LNCaP clone FGC (cell line): Measurements from ENCODE around the gene SRSF1.
A peak's percentile ranks its signal among the peaks of the same experiment; 100 is the strongest.

Source experiments
- DNase-seq: peaks from one replicate; pipeline ENCODE4 v3.0.0-alpha.2; 2011; ENCODE audit warnings: low read depth
- H3K4me3 ChIP-seq: 2 replicates; pipeline ENCODE4 v1.5.1; 2011; ENCODE audit warnings: mild to moderate bottlenecking, low read depth, low read length, control low read depth
- TF ChIP-seq, protein P1 (sequence below): IDR thresholded peaks from 2 replicates; pipeline ENCODE4 v1.5.1; 2012; ENCODE audit warnings: mild to moderate bottlenecking; ENCODE audit not compliant: control insufficient read depth, insufficient read depth; ENCODE audit errors: extremely low read depth

Gene SRSF1

DNA sequence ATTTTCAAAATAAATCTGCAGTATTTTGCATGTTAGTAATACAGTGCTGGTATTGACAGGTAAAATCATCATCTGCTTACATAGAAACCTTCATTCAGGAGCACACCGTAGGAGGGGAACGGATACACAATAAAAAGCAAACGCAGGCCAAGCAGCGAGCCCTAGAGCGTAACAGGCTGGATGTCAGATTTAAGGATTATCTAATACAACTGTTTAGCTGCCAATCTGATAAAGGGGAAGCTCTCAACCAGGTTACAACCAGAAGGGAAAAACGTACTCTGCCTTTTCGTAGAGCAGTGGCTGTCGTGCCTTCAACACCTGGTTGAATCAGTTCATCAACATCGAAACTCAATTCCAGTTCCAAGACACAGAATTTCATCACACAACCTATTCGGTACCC, 35.5 kb downstream of the SRSF1 start:
- H3K4me3 ChIP-seq: no peak overlapping the region
- TF ChIP-seq, protein P1, sequence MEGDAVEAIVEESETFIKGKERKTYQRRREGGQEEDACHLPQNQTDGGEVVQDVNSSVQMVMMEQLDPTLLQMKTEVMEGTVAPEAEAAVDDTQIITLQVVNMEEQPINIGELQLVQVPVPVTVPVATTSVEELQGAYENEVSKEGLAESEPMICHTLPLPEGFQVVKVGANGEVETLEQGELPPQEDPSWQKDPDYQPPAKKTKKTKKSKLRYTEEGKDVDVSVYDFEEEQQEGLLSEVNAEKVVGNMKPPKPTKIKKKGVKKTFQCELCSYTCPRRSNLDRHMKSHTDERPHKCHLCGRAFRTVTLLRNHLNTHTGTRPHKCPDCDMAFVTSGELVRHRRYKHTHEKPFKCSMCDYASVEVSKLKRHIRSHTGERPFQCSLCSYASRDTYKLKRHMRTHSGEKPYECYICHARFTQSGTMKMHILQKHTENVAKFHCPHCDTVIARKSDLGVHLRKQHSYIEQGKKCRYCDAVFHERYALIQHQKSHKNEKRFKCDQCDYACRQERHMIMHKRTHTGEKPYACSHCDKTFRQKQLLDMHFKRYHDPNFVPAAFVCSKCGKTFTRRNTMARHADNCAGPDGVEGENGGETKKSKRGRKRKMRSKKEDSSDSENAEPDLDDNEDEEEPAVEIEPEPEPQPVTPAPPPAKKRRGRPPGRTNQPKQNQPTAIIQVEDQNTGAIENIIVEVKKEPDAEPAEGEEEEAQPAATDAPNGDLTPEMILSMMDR: no peak
- peak; percentile 41 for DNase-seq

DNA sequence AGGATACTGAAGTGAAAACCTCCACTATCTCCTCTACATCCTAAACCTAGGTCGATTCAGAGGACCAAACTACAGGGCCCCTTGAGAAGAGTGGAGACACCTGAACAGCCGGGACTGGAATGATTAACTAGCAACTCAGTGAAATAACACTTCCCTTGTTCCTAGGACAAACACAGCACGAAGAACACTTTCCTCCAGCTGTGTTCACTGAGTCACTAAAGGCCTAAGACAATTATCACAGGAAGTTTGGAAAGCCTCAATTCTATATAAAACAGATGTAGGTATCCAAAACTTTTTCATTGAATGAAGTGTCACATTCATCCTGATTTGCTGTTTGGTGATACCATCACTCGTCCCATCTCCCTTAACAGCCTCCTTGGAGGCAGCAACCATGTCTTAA, 36.3 kb downstream of the SRSF1 start:
- DNase-seq: no peak
- no peak overlapping the region for H3K4me3 ChIP-seq
- TF ChIP-seq, protein P1: no peak

DNA sequence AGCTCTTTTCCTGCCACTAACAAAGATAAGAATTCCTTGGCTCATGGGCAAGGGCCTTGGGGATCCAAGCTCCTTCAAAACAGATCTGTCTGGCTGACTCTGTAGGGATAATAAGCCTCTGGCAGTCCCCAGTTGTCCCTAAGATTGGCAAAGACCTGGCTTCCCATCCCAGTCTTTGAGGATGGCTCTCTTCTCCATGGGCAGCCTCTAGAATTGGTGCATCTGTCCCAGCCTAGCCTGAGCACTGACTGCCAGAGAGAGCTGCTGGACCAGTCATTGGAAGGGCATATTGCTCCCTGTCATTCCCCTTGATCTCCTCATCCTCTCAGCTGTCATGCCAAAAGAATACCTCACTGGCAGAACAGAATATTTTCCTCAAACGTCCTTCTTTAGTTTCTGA, 38.6 kb downstream of the SRSF1 start:
- H3K4me3 ChIP-seq: no peak overlapping the region
- no peak for DNase-seq
- TF ChIP-seq, protein P1: no peak

DNA sequence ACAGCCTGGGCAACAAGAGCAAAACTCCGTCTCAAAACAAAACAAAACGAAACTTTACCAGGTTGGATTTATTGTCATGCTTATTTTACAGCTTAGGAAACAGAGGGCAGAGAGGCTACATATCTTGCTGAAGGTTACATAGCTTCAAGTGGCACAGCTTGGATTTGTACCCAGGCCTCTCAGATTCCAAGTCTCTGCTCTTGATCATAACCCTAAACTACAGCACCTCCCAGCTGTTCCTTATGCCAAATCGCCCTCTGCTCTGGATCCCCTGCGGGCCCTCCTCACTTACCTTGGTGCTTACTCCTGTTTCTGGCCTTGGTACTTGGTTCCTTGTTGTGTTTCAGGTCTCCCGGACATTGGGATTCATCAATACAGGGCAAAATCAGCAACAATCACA, 40.2 kb downstream of the SRSF1 start:
- TF ChIP-seq, protein P1: no peak
- no peak for DNase-seq
- no peak overlapping the region for H3K4me3 ChIP-seq

DNA sequence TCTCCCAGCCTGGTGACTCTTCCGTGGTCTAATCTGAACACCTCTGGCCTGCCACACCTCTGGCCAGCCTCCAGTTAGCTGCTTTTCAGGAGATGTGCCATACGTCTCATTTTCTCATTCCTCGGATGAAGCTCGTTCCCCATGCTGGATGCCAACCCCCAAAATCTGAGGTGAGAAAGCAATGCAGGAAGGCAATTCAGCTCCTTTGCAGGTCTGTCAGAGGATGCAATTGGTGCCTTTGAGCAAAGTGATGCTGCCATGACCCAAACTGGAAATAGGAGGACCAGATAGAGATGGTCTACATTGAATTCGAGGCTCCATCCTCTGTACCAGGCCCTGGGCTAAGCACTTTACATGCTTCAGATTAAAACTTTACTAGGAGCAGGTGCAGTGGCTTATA, 40.8 kb downstream of the SRSF1 start:
- H3K4me3 ChIP-seq: no peak overlapping the region
- no peak for DNase-seq
- TF ChIP-seq, protein P1: no peak

DNA sequence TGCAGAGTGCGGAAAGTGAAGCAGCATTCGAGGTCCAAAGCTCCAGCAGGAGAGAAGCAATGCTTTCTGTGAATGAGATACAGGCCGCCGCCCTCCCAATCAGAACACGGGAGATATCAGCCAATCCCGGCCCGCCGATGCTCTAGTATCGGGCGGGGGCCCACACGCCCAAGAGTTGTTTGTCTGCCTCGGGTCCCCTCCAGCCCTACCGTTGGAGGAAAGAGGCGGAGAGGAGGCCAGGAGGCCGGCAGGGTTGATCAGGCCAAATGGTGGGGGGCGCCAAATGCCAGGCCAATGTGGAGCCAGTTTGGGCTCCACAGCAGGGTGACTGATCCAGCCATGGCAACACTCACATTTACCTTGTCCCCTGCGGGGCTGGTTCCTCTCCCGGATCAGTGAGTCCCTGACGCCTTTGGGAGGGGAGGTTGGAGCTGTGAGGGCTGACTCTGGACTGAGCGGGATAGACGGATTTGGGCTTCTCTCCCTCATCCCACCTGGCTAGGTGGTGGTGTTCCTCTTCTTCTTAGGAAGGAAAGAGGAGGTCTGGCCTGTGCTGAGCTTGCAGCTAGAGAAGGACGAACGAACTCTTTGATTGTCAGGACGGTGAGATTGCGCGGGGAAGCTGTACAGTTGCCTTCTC, 41.4 kb downstream of the SRSF1 start:
- TF ChIP-seq, protein P1: no peak
- no peak overlapping the region for H3K4me3 ChIP-seq
- no peak for DNase-seq

DNA sequence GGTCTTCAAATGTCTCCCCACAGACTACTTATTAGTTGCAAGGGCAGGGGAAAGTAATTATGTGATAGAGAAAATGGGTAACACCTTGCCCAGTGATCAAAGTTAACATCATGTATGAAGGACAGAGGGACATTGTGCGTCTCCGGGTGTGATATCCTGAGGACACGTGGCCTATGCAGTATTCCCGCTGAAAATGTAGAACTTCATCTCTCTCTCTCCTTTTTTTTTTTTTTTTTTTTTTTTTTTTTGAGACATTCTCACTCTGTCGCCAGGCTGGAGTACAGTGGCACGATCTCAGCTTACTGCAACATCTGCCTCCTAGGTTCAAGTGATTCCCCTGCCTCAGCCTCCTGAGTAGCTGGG, 43.9 kb downstream of the SRSF1 start:
- no peak overlapping the region for H3K4me3 ChIP-seq
- DNase-seq: no peak
- TF ChIP-seq, protein P1: no peak
